Frontal cortex (tissue), 4 donors: ENCODE data around the gene TBC1D4. TPM values are rescaled to one million over a fixed set of nuclear protein-coding genes. Genes with fewer than 3 reads are reported as not detected.
"Not testable (repeated sequence)": the region's sequence is repeated elsewhere in the genome, so short reads cannot be mapped to it uniquely, and the experiment has no call there.

Experiments
- DNase-seq, 2 donors: peaks; one replicate each; pipeline ENCODE4 v3.0.0; 2012; ENCODE audit warnings: low spot score in 2 of 2
- FAIRE-seq: peaks from 2 replicates; lab custom pipeline; 2012; peaks lifted over from hg19 to GRCh38; lab: Jason Lieb, UNC
- total RNA-seq: library from RNA; depleted of rRNA; stranded (reverse); fragments of >200 nt; gene quantifications from one replicate; pipeline ENCODE4 v1.2.3, GENCODE V29; 2014
- donor health status: control.
- donor health status: control.
- donor health status: control.

The TBC1D4 gene
- total RNA-seq, 1 donor from 2014 or later: 9.8 TPM

- FAIRE-seq: no peak
- DNase-seq: no peak
These were observed 21.3 kb downstream of the TBC1D4 start for GRCh38 chr13:75460644-75461043.

- no peak for FAIRE-seq
These were observed 23.1 kb downstream of the TBC1D4 start for GRCh38 chr13:75458696-75459422.

GRCh38 chr13:75455962-75456361, 26.0 kb downstream of the TBC1D4 start:
- FAIRE-seq (no peak), DNase-seq (no peak)

More at GRCh38 chr13:75458696-75459422, 23.1 kb downstream of the TBC1D4 start:
- DNase-seq: no peak

- FAIRE-seq (no peak), DNase-seq (no peak)
These were observed 27.5 kb downstream of the TBC1D4 start for GRCh38 chr13:75454497-75454896.

- FAIRE-seq: no peak
- no peak for DNase-seq
These were observed 29.4 kb downstream of the TBC1D4 start for GRCh38 chr13:75452564-75452963.

GRCh38 chr13:75447493-75447892, 34.5 kb downstream of the TBC1D4 start:
- DNase-seq: no peak
- no peak for FAIRE-seq

- no peak for DNase-seq
- no peak for FAIRE-seq
These were observed 35.1 kb downstream of the TBC1D4 start for GRCh38 chr13:75446874-75447273.

- no peak for FAIRE-seq
- no peak for DNase-seq
These were observed 36.1 kb downstream of the TBC1D4 start for GRCh38 chr13:75445717-75446499.

GRCh38 chr13:75444016-75444415, 38.0 kb downstream of the TBC1D4 start:
- FAIRE-seq (no peak), DNase-seq (no peak)

- FAIRE-seq: no peak
- no peak for DNase-seq
These were observed 38.5 kb downstream of the TBC1D4 start for GRCh38 chr13:75443356-75443958.

GRCh38 chr13:75442736-75443234, 39.2 kb downstream of the TBC1D4 start:
- FAIRE-seq (no peak), DNase-seq (no peak)

GRCh38 chr13:75440100-75440499, 41.9 kb downstream of the TBC1D4 start:
- no peak for FAIRE-seq
- DNase-seq: no peak

- FAIRE-seq (no peak), DNase-seq (no peak)
These were observed 44.2 kb downstream of the TBC1D4 start for GRCh38 chr13:75437582-75438318.

- DNase-seq, FAIRE-seq: not testable (repeated sequence)
These were observed 47.8 kb downstream of the TBC1D4 start for GRCh38 chr13:75434126-75434525.

- FAIRE-seq: no peak
These were observed 49.1 kb downstream of the TBC1D4 start for GRCh38 chr13:75432811-75433244.

GRCh38 chr13:75432045-75432444, 49.9 kb downstream of the TBC1D4 start:
- no peak for FAIRE-seq
- DNase-seq: no peak

More at GRCh38 chr13:75432811-75433244, 49.1 kb downstream of the TBC1D4 start:
- DNase-seq: no peak

- FAIRE-seq: no peak
- no peak for DNase-seq
These were observed 51.3 kb downstream of the TBC1D4 start for GRCh38 chr13:75430436-75431209.

GRCh38 chr13:75426421-75426820, 55.5 kb downstream of the TBC1D4 start:
- FAIRE-seq: no peak
- DNase-seq: no peak
